Kidney (tissue), 14 donors: ENCODE data around the gene RALBP1. TPM values are rescaled to one million over a fixed set of nuclear protein-coding genes. Genes with fewer than 3 reads are reported as not detected.
"Not testable (repeated sequence)": the region's sequence is repeated elsewhere in the genome, so short reads cannot be mapped to it uniquely, and the experiment has no call there.

Experiments
- DNase-seq, 5 donors: peaks; one replicate each; pipeline ENCODE4 v3.0.0-alpha.2; 2013 to 2020
- FAIRE-seq: peaks from 2 replicates; lab custom pipeline; 2012; peaks lifted over from hg19 to GRCh38; lab: Jason Lieb, UNC
- H3K27ac ChIP-seq, 2 donors: one replicate each; pipeline ENCODE4 v1.7.0; 2013; ENCODE audit warnings: low read depth in 2 of 2, low read length in 2 of 2, inconsistent platforms in 1 of 2
- H3K27me3 ChIP-seq: one replicate; pipeline ENCODE4 v1.7.1; 2013; ENCODE audit warnings: low read length, inconsistent platforms; ENCODE audit not compliant: control insufficient read depth, insufficient read depth
- H3K36me3 ChIP-seq, 3 donors: one replicate each; pipeline versions ENCODE4 v1.7.0 to v1.7.1; 2013; ENCODE audit warnings: low read length in 3 of 3, control low read depth in 1 of 3, inconsistent platforms in 1 of 3; ENCODE audit not compliant: insufficient read depth in 3 of 3, control insufficient read depth in 2 of 3
- H3K4me1 ChIP-seq, 3 donors: one replicate each; pipeline versions ENCODE4 v1.7.0 to v1.7.1; 2013; ENCODE audit warnings: low read length in 3 of 3, inconsistent platforms in 1 of 3, low read depth in 1 of 3; ENCODE audit not compliant: control insufficient read depth in 2 of 3, insufficient read depth in 2 of 3
- H3K4me3 ChIP-seq, 3 donors: one replicate each; pipeline versions ENCODE4 v1.7.0 to v1.8.1; 2013; ENCODE audit warnings: low read length in 3 of 3, control low read depth in 1 of 3, inconsistent platforms in 1 of 3
- H3K9ac ChIP-seq, 3 donors: one replicate each; pipeline versions ENCODE4 v1.7.0 to v1.7.1; 2013; ENCODE audit warnings: low read length in 3 of 3, control low read depth in 1 of 3, inconsistent platforms in 1 of 3
- H3K9me3 ChIP-seq, 3 donors: one replicate each; pipeline versions ENCODE4 v1.7.0 to v1.7.1; 2013; ENCODE audit warnings: low read length in 3 of 3, control low read depth in 1 of 3, inconsistent platforms in 1 of 3; ENCODE audit not compliant: control insufficient read depth in 2 of 3, insufficient read depth in 1 of 3
- CTCF ChIP-seq: IDR thresholded peaks from 3 replicates; pipeline ENCODE4 v1.5.1; 2012; ENCODE audit warnings: mild to moderate bottlenecking, moderate library complexity, borderline replicate concordance; ENCODE audit not compliant: insufficient read depth; ENCODE audit errors: extremely low read depth
- intact Hi-C: fragments of 100-400 bp; cut with DNase I; formaldehyde crosslinking; loops from one replicate; pipeline ENCODE4 v1.11.1; 2022
- polyA plus RNA-seq: library from polyadenylated mRNA; stranded (reverse); fragments of 350-450 nt; fragmentation: Illumina TruSeq; extraction: RNeasy Lipid Tissue Mini Kit (QIAGEN cat#74804); gene quantifications from one replicate; pipeline ENCODE4 v1.2.3, GENCODE V29; 2014; ENCODE audit warnings: low read depth, low replicate concordance; ENCODE audit not compliant: insufficient read depth
- total RNA-seq: library from RNA; stranded (reverse); fragmentation: NEBNext Ultra II Directional; extraction: Animal tissue kit (Norgen Biotek cat#: 25700); gene quantifications from one replicate; pipeline ENCODE4 v1.2.1, GENCODE V29; 2021
- donor health status: control.
- donor health status: control.
- donor health status: control.
- donor health status: control.
- donor health status: control.
- donor health status: DM: yes; HTN: yes; CAD: no.
- donor health status: Normal renal cell carcinoma (clear cell type).

Gene RALBP1
- total and polyA plus RNA-seq, 2 donors from 2014 or later: 59.5 to 64.3 TPM

GRCh38 chr18:9428862-9429661, 46.3 kb upstream of the RALBP1 start:
- Histone ChIP-seq H3K36me3 (no peaks in the 10 kb centered on the region), H3K27ac (no peak overlapping the region), H3K4me3 (no peak overlapping the region), H3K27me3 (no peaks in the 10 kb centered on the region), H3K4me1 (no peaks in the 10 kb centered on the region), H3K9me3 (no peaks in the 10 kb centered on the region), H3K9ac (no peak overlapping the region)
- FAIRE-seq (no peak), DNase-seq (no peak)
- TF ChIP-seq CTCF: no peak
- intact Hi-C loops: no loop called here

DNA sequence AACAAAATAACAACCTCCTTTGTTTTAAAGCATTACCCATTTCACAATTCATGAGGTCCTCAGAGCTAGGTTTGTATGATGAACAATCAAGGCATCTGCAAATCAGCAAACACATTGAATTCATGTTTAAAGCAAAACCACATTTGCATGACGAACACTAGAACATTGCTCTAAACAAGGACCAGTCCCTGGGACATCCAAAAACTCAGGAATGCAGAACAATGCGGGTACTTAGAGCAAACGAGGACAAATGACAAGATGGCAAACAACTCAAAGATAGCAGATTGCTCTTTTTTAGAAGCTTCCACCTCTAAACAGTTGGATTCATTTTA, 45.7 kb upstream of the RALBP1 start:
- H3K4me3 ChIP-seq: no peak overlapping the region
- no peaks in the 10 kb centered on the region for H3K4me1 ChIP-seq
- intact Hi-C loops: no loop called here
- DNase-seq: no peak
- no peaks in the 10 kb centered on the region for H3K27me3 ChIP-seq
- TF ChIP-seq CTCF: no peak
- H3K9ac ChIP-seq: no peak overlapping the region
- H3K9me3 ChIP-seq: no peaks in the 10 kb centered on the region
- no peak for FAIRE-seq
- no peaks in the 10 kb centered on the region for H3K36me3 ChIP-seq
- H3K27ac ChIP-seq: no peak overlapping the region

DNA sequence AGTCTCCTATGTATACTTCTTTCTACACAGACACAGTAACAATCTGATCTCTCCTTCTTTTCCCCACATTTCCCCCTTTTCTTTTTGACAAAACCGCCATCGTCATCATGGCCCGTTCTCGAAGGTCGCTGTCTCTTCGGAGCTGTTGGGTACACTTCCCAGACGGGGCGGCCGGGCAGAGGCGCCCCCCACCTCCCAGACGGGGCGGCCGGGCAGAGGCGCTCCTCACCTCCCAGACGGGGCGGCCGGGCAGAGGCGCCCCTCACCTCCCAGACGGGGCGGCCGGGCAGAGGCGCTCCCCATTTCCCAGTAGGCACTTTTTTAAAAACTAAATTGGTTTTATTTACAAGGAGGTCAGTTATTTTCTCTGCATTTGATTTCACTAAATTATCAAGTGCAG, 45.0 kb upstream of the RALBP1 start:
- DNase-seq, FAIRE-seq, intact Hi-C loops: not testable (repeated sequence)

DNA sequence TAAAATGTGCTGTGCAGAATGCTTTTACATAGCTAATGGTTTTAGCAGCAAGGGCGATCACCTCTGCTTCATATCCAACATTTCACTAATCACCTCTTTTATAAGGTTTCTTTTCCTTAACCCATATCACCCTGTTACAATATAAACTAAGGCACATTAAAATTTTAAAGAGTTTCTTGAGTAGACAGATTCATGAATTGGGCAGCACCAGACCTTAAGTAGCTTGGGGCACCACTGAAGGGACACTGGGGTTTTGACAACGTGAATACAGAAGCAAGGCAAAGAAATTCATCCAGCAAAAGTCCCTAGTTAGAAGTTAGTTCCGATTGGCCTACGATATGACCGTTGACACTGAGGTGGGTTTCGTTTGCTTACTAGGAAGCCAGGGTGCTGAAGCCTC, 44.0 kb upstream of the RALBP1 start:
- Histone ChIP-seq H3K4me3 (no peak overlapping the region), H3K9me3 (no peaks in the 10 kb centered on the region), H3K27ac (no peak overlapping the region), H3K4me1 (no peaks in the 10 kb centered on the region), H3K9ac (no peak overlapping the region), H3K27me3 (no peaks in the 10 kb centered on the region), H3K36me3 (no peaks in the 10 kb centered on the region)
- TF ChIP-seq CTCF: no peak
- intact Hi-C loops: no loop called here
- no peak for FAIRE-seq
- DNase-seq: no peak

More for the DNA sequence above, 45.0 kb upstream of the RALBP1 start:
- H3K36me3 ChIP-seq, H3K9me3 ChIP-seq, H3K27ac ChIP-seq, H3K4me1 ChIP-seq, H3K9ac ChIP-seq, H3K4me3 ChIP-seq, H3K27me3 ChIP-seq: not testable (repeated sequence)

- H3K4me1 ChIP-seq, H3K9me3 ChIP-seq, intact Hi-C loops, FAIRE-seq, DNase-seq, H3K4me3 ChIP-seq, H3K27ac ChIP-seq, H3K36me3 ChIP-seq, H3K9ac ChIP-seq, H3K27me3 ChIP-seq: not testable (repeated sequence)
Measured at GRCh38 chr18:9433122-9433521, 42.2 kb upstream of the RALBP1 start.
